Loucy (cell line): ENCODE results near the gene CELF4.

ENCODE experiments used
- H2AFZ ChIP-seq: fragments of 200-600 bp; sonication (generic); 2 replicates; pipeline ENCODE4 v1.6.0; 2016; ENCODE audit warnings: antibody characterized with exemption, mild to moderate bottlenecking, low read length, moderate library complexity
- H3F3A ChIP-seq: fragments of 200-600 bp; 2 replicates; pipeline ENCODE4 v1.6.0; 2016; ENCODE audit warnings: antibody characterized with exemption, low read depth, mild to moderate bottlenecking
- H3K27me3 ChIP-seq: fragments of 200-600 bp; sonication (generic); 2 replicates; pipeline ENCODE4 v1.6.1; 2014; ENCODE audit warnings: low read length, mild to moderate bottlenecking; ENCODE audit not compliant: insufficient read depth, poor library complexity, severe bottlenecking
- H3K36me3 ChIP-seq: fragments of 200-600 bp; sonication (generic); 2 replicates; pipeline ENCODE4 v1.6.1; 2016; ENCODE audit warnings: low read length; ENCODE audit not compliant: insufficient read depth
- H3K4me1 ChIP-seq: fragments of 200-600 bp; sonication (generic); 2 replicates; pipeline ENCODE4 v1.5.1; 2014; ENCODE audit warnings: low read length, mild to moderate bottlenecking; ENCODE audit not compliant: insufficient read depth, poor library complexity, severe bottlenecking
- H3K4me2 ChIP-seq: fragments of 200-600 bp; sonication (generic); 2 replicates; pipeline ENCODE4 v1.6.0; 2014; ENCODE audit warnings: antibody characterized with exemption, low read length, low read depth, mild to moderate bottlenecking; ENCODE audit not compliant: poor library complexity, severe bottlenecking
- H3K4me3 ChIP-seq: fragments of 200-600 bp; sonication (generic); 2 replicates; pipeline ENCODE4 v1.5.1; 2014; ENCODE audit warnings: low read length, mild to moderate bottlenecking, mixed read lengths; ENCODE audit not compliant: poor library complexity, severe bottlenecking
- H3K79me2 ChIP-seq: fragments of 200-600 bp; sonication (generic); 2 replicates; pipeline ENCODE4 v1.6.1; 2014; ENCODE audit warnings: low read length; ENCODE audit not compliant: insufficient read depth
- H3K9ac ChIP-seq: fragments of 200-600 bp; sonication (generic); 2 replicates; pipeline ENCODE4 v1.6.0; 2014; ENCODE audit warnings: mild to moderate bottlenecking, low read depth, low read length, moderate library complexity; ENCODE audit not compliant: poor library complexity, severe bottlenecking
- H3K9me2 ChIP-seq: fragments of 200-600 bp; sonication (generic); replicated peaks from 2 replicates; pipeline ENCODE4 v1.6.1; 2016; ENCODE audit warnings: low read depth, low read length, mixed read lengths
- H3K9me3 ChIP-seq: fragments of 200-600 bp; sonication (generic); 2 replicates; pipeline ENCODE4 v1.6.1; 2014; ENCODE audit warnings: mild to moderate bottlenecking, antibody characterized with exemption, low read length, low read depth; ENCODE audit not compliant: insufficient read depth
- H4K20me1 ChIP-seq: fragments of 200-600 bp; sonication (generic); 2 replicates; pipeline ENCODE4 v1.6.0; 2014; ENCODE audit warnings: antibody characterized with exemption, low read length, mild to moderate bottlenecking; ENCODE audit not compliant: insufficient read depth, poor library complexity, severe bottlenecking
- CTCF ChIP-seq: fragments of 200-600 bp; sonication (generic); conservative IDR thresholded peaks from 2 replicates; pipeline ENCODE4 v1.5.1; 2014; ENCODE audit warnings: mild to moderate bottlenecking, antibody characterized with exemption, low read length
- EZH2phosphoT487 ChIP-seq: fragments of 200-600 bp; IDR thresholded peaks from 2 replicates; pipeline ENCODE4 v1.6.1; 2018; ENCODE audit warnings: antibody characterized with exemption, mild to moderate bottlenecking, moderate library complexity, borderline replicate concordance

CELF4 gene

GRCh38 chr18:37383036-37383785 is 182.4 kb downstream of the CELF4 start:
- H3K9me2 ChIP-seq, result no peaks in the 10 kb centered on the region
- H3K9me3 ChIP-seq, result no peaks in the 10 kb centered on the region
- no peaks in the 10 kb centered on the region for H3F3A ChIP-seq
- H3K27me3 ChIP-seq, result no peaks in the 10 kb centered on the region
- no peak overlapping the region for H2AFZ ChIP-seq
- no peaks in the 10 kb centered on the region for H3K4me1 ChIP-seq
- no peak overlapping the region for H3K4me3 ChIP-seq
- no peak for TF ChIP-seq CTCF
- no peak for TF ChIP-seq EZH2phosphoT487
- H3K9ac ChIP-seq, result no peak overlapping the region
- no peaks in the 10 kb centered on the region for H4K20me1 ChIP-seq
- no peaks in the 10 kb centered on the region for H3K36me3 ChIP-seq
- H3K79me2 ChIP-seq, result no peaks in the 10 kb centered on the region
- H3K4me2 ChIP-seq, result no peak overlapping the region

DNA sequence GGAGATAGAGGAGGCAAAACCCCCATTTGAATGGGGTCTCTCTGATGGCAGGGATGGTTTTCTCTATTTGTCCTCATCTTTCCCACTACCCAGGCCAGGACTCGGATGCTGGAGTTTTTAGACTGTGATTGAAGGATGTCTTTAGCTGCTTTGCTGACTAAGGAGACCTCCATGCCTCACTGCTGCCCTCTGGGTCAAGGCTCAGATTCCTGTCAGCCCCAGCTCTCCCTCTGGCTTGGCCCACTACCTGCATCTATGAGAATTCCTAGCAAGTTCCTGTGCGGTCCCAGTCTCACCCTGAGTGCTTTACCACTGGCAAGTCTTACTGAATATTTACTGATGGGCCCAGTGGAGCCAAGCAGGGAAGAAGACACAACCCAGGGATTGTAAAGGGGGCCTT is 184.0 kb downstream of the CELF4 start:
- no peaks in the 10 kb centered on the region for H4K20me1 ChIP-seq
- H3K27me3 ChIP-seq, result no peaks in the 10 kb centered on the region
- H3K4me1 ChIP-seq, result no peaks in the 10 kb centered on the region
- no peaks in the 10 kb centered on the region for H3K9me3 ChIP-seq
- H3K4me3 ChIP-seq, result no peak overlapping the region
- no peak overlapping the region for H2AFZ ChIP-seq
- no peaks in the 10 kb centered on the region for H3F3A ChIP-seq
- no peaks in the 10 kb centered on the region for H3K9me2 ChIP-seq
- H3K9ac ChIP-seq, result no peak overlapping the region
- TF ChIP-seq EZH2phosphoT487 (no peak), CTCF (0 out of 2 replicates have a peak, but pooled peaks have one; percentile 11)
- no peaks in the 10 kb centered on the region for H3K36me3 ChIP-seq
- no peak overlapping the region for H3K4me2 ChIP-seq
- H3K79me2 ChIP-seq, result no peaks in the 10 kb centered on the region

GRCh38 chr18:37380546-37381110 is 185.0 kb downstream of the CELF4 start:
- H3K9me2 ChIP-seq, result no peaks in the 10 kb centered on the region
- no peaks in the 10 kb centered on the region for H3K4me1 ChIP-seq
- H3K27me3 ChIP-seq, result no peaks in the 10 kb centered on the region
- H3K9me3 ChIP-seq, result no peaks in the 10 kb centered on the region
- no peak overlapping the region for H3K4me2 ChIP-seq
- TF ChIP-seq CTCF (no peak), EZH2phosphoT487 (no peak)
- H4K20me1 ChIP-seq, result no peaks in the 10 kb centered on the region
- H3K36me3 ChIP-seq, result no peaks in the 10 kb centered on the region
- no peaks in the 10 kb centered on the region for H3F3A ChIP-seq
- H2AFZ ChIP-seq, result no peak overlapping the region
- no peak overlapping the region for H3K4me3 ChIP-seq
- H3K9ac ChIP-seq, result no peak overlapping the region
- H3K79me2 ChIP-seq, result no peaks in the 10 kb centered on the region
